T-helper 1 cell (primary cell): ENCODE measurements around the gene PLEKHG4.

Experiments used
- DNase-seq, 5 donors: peaks; one replicate each; pipeline ENCODE4 v3.0.0-alpha.2; 2012 to 2020

The PLEKHG4 gene

DNA sequence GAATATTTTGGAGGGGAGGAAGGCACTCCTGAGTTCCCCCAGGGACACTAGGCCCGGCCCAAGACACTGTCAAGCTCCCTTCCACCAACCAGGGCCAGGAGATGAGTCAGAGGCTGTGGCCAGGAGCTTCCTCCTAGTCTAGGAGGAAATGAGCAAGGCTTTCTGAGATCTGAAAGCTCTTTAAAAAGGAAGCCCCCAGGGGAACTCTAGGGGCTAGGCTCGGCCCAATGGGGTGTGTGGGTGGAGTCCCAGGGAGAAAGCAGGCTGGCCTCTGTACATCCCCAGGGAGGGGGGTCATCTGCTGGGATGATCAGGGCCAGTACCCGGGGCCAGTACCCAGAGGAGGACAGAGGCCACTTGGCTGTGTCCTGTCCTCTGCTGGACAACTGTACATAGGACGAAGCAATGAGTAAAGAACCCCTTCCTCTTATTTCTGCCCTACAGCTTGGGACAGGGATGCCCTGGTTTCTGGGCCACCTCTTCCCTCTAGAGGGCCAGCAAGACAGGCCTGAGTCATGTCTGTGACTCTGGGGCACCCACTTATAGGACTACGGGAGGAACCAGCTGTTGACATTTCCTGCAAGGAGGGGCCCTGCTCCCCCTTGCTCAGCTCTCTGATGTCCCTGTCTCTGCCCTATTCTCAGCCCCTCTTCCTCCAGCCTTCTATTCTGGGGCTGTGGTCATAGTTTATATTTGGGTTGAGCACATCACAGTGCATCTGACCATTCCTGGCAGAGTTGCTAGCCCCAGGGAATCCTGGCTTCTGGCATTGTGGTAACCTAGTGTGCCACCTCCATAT, 34.7 kb upstream of the PLEKHG4 start:
- DNase-seq = peak; percentile 54 to 87 (median 69)

DNA sequence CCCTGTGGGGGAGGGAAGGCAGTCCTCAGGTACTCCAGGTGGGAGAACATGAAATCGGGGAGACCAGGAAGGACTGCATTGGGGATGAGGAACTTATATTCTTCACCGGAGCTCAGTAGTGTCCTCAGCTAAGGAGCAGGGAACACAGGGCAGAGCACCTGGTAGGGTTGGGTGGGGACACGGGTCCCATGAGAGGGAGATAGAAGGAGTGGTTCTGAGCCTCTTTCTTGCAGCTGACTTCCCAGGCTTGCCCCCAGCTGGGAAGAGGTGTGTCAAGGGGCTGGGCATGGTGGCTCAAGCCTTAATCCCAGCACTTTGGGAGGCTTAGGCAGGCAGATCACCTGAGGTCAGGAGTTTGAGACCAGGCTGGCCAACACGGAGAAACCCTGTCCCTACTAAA, 34.1 kb upstream of the PLEKHG4 start:
- DNase-seq = no peak

DNA sequence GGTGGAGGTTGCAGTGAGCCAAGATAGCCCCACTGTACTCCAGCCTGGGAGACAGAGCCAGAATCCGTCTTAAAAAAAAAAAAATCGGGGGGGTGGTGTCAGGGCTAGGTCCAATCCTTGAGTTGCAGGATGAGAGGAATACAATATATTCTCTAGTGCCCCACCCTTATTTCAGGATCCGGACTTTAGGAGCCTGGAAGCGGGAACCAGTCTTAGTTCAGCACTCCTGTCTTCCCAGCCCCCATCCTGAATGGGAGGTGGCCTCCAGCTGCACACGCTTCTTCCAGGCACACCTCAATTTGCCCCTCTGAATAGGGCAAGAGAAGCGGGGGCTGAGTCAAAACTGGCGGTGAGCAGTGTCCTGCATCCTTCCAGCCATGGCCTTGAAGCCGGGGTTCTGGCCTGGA, 33.7 kb upstream of the PLEKHG4 start:
- DNase-seq = no peak

DNA sequence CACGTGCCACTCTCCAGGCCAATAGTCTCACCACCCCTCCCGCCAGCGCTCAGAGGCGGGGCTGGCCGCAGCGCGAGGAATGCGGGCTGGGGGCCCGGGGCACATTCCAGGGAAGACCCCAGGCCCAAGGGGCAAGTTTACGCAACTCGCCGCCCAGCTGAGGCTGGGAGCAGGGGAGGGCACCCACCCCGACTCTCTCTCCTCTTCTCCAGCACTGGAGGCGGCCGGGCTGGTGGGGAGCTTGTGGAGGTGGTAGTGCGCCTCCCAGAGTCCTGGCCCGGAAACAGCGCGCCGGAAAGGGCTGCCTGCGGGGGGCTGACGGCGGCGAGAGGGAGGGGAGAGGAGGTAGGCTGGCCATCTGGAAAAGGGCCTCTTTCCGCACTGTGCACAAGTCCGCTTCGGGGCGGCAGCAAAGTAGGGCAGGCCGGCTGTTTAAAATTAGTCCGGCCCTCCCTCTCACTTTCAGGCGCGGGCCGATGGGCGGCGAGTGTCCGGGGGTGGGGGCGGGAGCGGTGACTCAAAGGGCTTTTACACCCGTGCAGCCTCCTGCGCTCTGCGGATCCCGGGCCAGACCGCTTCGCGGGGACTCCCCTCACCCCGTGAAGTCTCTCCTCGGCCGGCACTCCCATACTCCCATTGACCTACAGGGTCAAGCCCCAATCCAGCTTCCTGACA, 33.1 kb upstream of the PLEKHG4 start:
- peak in 4 of 5 donors; percentile 32 to 49 (median 42) for DNase-seq

DNA sequence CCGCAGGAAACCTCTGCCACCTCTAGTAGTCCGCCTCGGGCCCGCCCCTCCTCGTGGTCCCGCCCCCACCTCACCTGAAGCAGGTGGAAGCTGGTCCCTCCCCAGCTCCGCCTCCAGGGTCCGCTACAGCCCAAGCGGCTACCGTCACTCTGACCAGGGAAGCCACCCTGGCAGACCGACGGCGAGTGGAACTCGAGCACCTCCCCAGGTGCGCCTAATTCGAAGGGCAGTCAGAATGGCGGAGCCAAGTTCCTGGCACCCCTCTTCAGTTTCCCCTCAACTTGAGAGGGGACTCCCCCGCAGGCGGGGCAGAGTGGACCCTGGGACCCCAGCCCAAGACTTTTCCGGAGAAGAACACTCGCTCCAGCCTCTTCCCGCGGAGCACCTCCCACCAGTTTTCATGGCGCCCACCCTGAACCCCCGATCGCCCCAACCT, 32.6 kb upstream of the PLEKHG4 start:
- DNase-seq = peak in 3 of 5 donors; percentile 34 to 41 (median 38)

DNA sequence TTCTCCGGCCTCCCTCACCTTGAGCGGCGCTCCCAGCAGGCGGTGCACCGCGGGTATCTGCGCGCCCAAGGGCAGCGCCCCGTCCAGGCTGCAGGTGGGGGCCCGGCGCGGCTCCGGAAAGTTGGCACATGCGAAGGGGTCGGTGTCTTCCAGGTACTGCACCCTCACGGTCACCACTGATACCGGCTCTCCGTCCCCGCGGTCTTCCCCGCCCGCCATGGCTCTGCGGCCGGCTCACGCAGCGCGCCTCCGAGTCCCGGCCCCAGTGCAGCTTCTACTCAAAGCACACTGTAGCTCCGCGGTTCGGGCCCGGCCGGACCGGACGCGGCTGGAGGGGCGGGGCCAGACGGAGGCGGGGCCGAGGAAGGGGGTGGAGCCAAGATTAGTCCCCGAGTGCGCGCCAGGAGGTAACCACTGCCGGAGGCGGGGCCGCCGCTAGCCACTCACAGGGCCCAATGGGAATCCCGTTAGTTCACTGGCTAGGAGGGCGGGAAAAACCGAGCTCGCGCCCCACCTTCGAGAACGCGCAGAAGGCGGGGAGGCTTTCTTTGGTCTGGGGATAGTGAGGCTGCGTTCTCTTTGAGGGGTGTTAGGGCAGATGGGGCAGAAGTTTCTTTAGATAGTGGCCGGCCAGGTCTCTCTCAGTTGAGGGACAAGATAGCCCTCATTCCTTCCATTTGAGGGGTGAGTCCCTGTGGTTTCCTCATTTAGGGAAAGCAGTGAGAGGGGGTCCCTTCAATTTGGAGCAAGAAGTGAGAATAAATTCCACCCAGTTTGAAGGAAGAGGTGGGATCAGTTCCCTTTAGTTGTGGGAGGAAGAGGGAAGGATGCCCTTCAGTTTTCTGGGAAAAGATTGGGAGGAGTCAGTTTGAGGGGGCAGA, 31.9 kb upstream of the PLEKHG4 start, which contains the start of gene FHOD1:
FHOD1 (minus strand) TSS at position 290 of the 881 bp plus-strand sequence; CDS start at position 219, 71 bp downstream.
- peak; percentile 91 to 97 (median 94) for DNase-seq

DNA sequence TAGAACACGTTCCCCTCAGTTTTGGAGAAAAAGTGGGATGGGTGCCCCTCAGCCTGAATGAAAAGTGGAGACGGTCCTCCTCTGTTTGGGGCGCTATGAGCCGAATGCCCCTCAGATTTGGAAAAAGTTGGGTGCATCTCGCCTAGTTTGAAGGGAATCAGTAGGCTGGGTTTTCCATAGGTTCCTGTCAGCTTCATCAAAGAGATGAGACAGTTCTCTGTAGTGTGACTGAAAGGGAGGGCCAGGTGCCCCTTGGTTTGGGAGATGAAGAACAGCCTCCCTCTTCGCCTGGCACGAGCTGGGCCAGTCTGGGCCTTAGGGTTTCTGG, 31.3 kb upstream of the PLEKHG4 start:
- DNase-seq = no peak

DNA sequence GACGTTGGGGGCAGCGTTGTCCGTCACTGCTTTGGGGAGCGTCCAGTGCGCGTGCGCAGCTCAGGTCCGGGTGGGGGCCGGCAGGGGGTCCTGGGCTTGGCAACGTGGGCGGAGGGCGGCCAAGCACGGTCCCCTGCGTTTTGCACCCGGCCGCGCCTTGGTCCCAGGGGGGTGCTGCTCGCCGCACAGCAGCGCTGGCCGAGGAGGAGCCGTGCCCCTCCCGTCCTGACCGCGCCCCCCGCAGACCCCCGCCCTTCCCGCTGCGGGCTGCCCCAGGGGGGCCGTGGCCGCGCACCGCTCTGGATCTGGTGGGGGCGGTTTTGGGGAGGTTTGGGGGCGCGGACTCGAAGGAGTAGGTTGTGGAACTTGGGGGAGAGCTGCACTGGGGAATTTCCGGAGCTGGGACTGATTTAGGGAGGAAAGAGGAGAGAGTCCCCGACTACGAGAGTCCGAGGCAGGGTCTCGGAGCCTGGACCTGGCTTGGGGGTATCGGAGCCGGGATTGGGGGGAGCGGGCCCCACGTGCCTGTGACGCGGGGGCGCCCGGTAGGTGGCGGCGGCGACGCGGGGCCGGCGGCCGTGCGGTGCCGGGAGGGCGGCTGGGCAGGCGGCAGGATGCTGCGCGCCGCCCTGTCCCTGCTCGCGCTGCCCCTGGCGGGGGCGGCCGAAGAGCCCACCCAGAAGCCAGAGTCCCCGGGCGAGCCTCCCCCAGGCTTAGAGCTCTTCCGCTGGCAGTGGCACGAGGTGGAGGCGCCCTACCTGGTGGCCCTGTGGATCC, 30.7 kb upstream of the PLEKHG4 start, which contains the start of gene SLC9A5:
SLC9A5 (plus strand) TSS at position 579 of the 777 bp plus-strand sequence; CDS start at position 615, 36 bp downstream.
- DNase-seq = peak in 2 of 5 donors; percentile 30 to 33

DNA sequence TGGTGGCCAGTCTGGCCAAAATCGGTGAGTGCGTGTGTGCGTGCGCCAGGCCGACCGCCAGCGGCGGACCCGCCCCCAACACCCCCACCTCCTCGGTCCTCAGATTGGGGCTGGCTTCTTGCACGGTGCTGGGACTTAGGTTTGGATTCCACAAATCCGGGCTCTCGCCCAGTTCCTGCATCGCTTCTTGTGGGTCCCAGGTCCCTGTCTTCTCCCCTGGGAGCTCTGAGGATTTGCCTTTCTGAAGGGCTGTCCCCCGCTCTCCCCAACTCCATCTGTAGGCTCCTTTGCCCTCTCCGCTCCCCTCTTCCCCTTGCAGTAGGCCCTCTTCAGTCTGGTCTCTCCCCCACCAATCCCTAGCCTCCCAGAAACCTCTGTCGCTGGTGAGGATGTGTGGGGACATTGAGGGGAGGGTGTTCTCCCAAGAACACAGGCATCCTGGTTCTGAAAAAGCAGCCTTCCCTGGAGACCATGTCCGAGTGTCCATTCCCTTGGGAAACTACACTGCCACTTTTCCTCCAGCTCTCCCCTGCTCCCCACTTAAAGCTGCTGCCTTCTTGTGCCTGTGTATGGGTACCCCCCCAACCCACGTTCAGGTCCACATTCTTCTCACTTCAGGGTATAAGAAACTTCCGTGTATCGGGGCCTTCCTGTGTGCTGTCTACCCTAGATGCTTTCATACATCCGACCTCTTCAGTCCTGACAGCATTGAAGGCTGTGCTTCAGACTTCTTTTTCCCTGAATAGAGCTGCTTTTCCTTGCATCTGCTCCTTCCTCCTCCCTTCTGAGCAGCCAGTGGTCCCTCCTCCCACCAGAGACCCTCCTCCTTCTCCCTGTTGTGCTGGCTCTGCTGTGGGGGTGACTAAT, 29.9 kb upstream of the PLEKHG4 start:
- DNase-seq = no peak

DNA sequence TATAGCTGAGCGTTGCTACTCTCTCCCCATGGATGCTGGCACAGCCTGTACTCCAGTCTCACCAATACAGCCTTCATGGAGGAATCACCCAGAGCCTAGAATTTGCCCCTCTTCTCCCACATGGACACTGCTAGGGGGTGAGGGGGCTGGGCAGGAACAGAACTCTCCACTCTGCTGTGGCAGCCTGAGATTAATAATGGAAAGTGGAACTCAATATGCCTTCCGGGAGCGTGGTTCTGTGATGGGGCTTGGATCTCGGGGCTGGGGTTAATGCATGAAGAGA, 29.3 kb upstream of the PLEKHG4 start:
- DNase-seq = no peak

DNA sequence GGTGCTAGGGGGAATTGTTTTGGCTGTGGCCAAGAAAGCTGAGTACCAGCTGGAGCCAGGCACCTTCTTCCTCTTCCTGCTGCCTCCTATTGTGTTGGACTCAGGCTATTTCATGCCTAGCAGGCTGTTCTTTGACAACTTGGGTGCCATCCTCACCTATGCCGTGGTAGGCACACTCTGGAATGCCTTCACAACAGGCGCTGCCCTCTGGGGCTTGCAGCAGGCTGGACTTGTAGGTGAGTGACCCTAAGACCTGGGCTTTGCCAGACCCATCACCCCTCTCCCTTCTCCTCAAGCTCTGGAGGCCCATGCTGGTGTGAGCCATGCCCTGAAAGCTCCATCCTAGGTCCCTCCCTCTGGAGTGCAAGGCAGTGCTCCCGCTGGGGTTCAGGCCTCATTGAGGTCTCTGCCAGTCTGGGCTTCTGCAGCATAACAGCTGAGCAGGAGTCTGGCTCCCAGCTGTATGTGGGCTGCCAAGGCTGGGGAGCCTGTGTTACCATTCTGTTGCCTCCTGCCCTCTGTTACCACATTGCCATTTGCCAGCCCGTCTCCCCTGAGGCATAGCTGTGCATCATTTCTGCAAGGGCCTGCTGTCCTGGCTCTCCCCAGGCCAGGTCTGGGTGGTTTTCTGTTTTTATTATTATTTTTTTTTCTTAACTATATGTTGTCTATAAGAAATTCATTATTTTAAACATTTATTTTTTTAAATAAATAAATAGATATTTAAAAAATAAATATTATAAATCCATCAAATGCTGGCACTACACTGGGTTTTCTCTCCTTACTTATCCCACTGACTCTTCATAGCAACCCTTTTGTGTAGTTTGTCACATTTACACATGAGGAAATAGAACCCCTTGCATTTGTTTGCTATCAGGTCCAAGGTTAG, 26.5 kb upstream of the PLEKHG4 start:
- no peak for DNase-seq

DNA sequence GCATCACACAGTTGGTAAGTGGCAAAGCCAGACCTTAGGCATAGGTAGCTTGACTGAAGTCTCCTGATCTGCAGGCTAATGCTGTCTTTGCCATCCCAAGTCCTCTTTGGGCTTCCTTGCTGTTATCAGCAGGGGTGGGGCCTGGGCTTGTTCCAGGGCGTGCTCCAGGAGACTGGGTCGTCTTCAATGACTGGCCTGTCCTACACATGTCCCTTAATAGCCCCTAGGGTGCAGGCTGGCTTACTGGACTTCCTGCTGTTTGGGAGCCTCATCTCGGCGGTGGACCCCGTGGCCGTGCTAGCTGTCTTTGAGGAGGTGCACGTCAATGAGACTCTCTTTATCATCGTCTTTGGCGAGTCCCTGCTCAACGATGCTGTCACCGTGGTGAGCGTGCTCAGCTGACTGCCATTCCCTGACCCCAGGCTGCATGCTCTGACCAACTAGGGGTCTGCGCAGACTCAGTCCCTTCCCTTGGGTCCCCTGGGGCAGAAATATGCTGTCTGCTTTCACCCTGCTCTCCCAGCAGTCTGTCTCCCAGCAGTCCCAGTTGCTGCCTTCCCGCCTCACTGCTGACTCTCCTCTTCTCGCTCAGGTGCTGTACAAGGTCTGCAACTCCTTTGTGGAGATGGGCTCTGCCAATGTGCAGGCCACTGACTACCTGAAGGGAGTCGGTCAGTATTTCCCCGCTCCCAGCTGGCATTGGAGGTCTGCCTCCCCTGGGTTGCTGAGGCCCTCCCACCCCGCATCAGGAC, 24.4 kb upstream of the PLEKHG4 start:
- no peak for DNase-seq

DNA sequence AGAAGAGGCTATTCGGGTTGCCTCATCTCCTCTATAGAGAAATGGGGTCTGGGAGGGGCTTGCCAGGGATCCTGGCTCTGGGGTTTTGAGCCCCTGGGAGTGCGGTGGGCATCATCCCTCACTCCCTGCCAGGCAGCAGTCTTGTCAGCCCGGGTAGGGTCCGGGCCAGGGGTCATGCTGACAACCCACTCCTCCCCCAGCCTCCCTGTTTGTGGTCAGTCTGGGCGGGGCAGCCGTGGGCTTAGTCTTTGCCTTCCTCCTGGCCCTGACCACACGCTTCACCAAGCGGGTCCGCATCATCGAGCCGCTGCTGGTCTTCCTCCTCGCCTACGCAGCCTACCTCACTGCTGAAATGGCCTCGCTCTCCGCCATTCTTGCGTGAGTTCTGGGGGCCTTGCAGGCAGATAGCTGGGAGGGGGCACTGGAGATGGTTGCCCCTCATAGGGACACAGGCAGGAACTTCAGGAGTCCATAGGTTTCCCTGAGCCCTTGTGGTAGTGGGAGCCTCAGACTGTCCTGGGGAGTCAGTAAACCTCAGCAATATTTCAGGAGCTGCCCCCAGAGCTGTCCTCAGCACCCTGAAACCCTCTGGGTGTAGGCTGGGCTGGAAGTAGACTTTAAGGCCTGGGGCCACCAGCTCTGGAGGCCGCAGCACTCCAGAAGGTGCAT, 23.6 kb upstream of the PLEKHG4 start:
- no peak for DNase-seq

DNA sequence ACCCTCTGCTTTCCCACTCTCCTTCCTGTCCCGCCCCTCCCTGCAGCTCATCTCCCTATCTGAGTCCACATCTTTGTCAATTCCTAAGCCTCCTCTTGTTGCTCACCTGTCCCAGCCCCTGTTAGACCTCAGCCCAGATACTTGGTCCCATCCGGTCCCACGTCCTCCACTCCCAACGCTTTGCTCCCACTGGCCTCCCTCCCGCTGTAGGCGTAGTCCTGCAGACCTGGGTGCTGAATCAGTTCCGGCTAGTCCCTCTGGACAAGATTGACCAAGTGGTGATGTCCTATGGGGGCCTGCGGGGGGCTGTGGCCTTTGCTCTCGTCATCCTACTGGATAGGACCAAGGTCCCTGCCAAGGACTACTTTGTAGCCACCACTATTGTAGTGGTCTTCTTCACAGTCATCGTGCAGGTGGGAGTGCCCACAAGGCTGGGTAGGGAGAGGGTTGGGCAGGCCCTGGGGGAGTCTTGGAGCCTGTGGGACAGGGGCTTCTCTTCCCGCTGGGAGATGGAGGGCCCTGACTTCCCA, 22.6 kb upstream of the PLEKHG4 start:
- DNase-seq = no peak

DNA sequence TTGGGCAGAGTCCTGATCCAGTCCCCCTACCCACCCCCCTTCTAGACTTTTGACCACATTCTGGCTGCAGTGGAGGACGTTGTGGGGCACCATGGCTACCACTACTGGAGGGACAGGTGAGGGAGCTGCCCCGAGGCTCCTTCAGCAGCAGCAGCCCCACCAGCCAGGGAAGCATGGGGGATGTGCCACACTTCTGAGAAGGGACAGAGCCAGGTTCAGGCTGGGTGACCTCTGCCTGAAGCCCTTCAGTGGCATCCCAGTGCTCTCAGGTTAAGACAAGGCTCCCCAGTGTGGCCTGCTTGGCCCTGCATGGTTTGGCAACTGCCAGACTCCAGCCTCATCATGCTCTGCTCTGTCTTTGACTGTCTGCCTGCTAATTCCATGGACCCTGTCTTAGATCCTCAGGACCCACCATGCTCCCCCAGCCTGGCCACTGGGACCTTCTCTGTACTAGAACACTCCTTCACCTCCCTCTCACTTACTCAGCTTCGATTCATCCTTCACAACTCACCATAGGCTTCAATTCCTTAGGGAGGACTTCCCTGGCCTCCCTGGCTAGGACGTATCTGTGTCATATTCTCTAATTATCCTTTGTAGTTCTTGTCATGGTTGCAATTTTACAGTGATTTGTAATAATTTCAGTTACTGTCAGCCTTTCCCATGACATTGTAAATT, 21.7 kb upstream of the PLEKHG4 start:
- DNase-seq = no peak

DNA sequence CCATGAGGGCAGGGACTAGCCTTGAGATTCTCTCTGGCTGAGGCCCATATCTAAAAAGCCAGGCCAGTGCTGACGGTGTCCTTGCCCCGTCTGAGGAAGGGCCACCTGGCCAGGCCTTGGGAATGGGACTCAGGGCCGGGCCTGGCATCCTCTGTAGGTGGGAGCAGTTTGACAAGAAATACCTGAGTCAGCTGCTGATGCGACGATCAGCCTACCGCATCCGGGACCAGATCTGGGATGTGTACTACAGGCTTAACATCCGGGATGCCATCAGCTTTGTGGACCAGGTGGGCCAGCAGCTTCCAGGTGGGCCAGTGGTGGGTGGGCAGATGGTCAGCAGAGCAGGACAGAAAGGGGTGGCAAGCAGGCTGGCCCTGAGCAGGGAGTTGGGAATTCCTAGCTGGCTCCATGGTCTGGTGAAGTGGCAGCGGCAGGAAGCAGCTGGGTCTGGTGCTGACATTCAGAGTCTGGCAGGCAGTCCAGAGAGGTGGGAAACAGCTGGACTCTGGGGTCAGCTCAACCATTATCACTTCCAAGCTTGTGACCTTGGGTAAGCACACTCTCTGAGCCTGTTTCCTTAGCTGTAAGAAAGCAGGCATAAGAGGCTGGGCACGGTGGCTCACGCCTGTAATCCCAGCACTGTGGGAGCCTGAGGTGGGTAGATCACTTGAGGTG, 21.0 kb upstream of the PLEKHG4 start:
- DNase-seq = no peak

DNA sequence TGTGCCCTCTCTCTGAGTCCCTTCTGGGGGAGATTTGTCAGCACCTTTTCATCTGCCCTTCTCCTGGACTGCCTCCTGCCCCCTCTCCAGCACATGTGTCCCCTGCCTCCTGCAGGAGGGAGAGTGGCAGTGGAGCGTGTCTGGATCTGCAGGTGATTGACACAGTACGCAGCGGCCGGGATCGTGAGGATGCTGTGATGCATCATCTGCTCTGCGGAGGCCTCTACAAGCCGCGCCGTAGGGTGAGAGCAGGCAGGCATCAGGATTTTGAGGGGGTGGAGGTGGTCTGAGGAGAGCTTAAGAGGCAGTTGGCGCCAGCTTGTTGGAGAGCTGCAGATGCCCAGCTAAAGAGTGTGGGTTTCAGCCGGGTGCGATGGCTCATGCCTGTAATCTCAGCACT, 19.6 kb upstream of the PLEKHG4 start:
- no peak for DNase-seq
